ENCODE measurements around the gene NISCH.

The NISCH gene

DNA sequence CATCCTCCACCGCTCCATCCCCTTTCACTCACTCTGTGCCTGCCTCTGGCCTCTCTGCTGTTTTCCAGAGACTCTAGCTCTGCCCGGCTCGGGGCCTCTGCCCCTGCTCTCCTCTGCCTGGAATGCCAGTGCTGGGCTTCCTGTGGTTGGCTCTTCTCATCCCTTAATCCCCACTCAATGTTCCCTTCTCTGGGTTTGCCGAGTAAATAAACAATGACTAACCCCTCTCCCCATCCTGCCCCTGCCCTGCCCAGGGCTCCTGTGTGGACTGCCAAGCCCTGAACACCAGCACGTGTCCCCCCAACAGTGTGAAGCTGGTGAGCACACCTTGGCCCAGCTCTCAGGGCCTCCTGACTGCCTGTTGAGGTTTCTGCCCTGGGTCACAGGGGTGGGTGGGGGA is 52.0 kb downstream of the NISCH start:
- TF ChIP-seq, protein P1, sequence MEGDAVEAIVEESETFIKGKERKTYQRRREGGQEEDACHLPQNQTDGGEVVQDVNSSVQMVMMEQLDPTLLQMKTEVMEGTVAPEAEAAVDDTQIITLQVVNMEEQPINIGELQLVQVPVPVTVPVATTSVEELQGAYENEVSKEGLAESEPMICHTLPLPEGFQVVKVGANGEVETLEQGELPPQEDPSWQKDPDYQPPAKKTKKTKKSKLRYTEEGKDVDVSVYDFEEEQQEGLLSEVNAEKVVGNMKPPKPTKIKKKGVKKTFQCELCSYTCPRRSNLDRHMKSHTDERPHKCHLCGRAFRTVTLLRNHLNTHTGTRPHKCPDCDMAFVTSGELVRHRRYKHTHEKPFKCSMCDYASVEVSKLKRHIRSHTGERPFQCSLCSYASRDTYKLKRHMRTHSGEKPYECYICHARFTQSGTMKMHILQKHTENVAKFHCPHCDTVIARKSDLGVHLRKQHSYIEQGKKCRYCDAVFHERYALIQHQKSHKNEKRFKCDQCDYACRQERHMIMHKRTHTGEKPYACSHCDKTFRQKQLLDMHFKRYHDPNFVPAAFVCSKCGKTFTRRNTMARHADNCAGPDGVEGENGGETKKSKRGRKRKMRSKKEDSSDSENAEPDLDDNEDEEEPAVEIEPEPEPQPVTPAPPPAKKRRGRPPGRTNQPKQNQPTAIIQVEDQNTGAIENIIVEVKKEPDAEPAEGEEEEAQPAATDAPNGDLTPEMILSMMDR (IDR thresholded peaks at IDR 0.05; ENCODE audit: poor library complexity, severe bottlenecking), result no peak
- ATAC-seq (ENCODE audit: low read depth), result peak; percentile 94
- Histone ChIP-seq H3K4me3 (ENCODE audit: severe bottlenecking) (no peak overlapping the region), H3K4me1 (ENCODE audit: insufficient read depth, poor library complexity, severe bottlenecking) (peaks cover 9% of the 10 kb centered on the region), H3K27me3 (ENCODE audit: insufficient read depth, poor library complexity, severe bottlenecking) (no peaks in the 10 kb centered on the region), H3K27ac (ENCODE audit: poor library complexity, severe bottlenecking) (peak overlapping the region; percentile 19), H3K36me3 (ENCODE audit: low read depth) (no peaks in the 10 kb centered on the region), H3K9me3 (ENCODE audit: severe bottlenecking) (no peaks in the 10 kb centered on the region)
- DNase-seq (ENCODE audit: low spot score), result no peak

DNA sequence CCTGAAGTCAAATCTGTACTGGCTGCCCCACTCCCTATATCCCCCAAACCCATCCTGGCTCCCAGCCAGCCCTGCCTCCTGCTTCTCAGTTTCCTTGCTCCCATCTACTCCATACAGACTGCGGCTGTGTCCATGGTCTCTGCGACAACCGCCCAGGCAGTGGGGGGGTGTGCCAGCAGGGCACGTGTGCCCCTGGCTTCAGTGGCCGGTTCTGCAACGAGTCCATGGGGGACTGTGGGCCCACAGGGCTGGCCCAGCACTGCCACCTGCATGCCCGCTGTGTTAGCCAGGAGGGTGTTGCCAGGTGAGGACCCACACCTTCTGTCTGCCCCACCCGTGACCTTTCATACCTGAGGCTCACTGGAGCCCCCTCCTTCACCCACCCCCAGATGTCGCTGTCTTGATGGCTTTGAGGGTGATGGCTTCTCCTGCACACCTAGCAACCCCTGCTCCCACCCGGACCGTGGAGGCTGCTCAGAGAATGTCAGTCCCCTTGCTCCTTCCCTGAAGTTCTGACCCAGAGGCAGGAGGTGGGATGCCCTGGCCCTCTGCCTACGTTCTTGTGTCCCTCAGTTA is 54.4 kb downstream of the NISCH start:
- ATAC-seq (ENCODE audit: low read depth), result no peak
- H3K9me3 ChIP-seq (ENCODE audit: severe bottlenecking), result no peaks in the 10 kb centered on the region
- TF ChIP-seq, protein P1 (IDR thresholded peaks at IDR 0.05; ENCODE audit: poor library complexity, severe bottlenecking), result no peak
- no peak for DNase-seq (ENCODE audit: low spot score)
- no peaks in the 10 kb centered on the region for H3K36me3 ChIP-seq (ENCODE audit: low read depth)
- H3K27me3 ChIP-seq (ENCODE audit: insufficient read depth, poor library complexity, severe bottlenecking), result no peaks in the 10 kb centered on the region
- H3K4me3 ChIP-seq (ENCODE audit: severe bottlenecking), result no peak overlapping the region
- H3K27ac ChIP-seq (ENCODE audit: poor library complexity, severe bottlenecking), result no peak overlapping the region
- peaks cover 9% of the 10 kb centered on the region for H3K4me1 ChIP-seq (ENCODE audit: insufficient read depth, poor library complexity, severe bottlenecking)

DNA sequence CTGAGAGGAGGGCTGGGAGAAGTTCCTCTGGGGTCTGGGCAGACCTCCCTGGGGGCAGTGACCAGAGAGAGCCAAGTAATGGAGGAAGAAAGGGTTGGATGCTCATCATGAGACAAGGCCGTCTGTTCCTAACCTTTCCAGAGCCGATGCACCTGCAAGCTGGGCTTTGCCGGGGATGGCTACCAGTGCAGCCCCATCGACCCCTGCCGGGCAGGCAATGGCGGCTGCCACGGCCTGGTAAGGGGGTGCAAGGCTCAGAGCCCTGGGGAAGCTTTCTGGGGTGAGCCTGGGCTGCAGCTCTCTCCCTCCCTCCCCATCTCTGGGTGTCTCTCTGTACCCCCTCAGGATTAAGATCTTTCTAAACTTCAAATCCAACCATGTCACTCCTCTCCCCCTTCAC is 56.1 kb downstream of the NISCH start:
- Histone ChIP-seq H3K27ac (ENCODE audit: poor library complexity, severe bottlenecking) (no peak overlapping the region), H3K9me3 (ENCODE audit: severe bottlenecking) (no peaks in the 10 kb centered on the region), H3K4me1 (ENCODE audit: insufficient read depth, poor library complexity, severe bottlenecking) (peaks cover 9% of the 10 kb centered on the region), H3K27me3 (ENCODE audit: insufficient read depth, poor library complexity, severe bottlenecking) (no peaks in the 10 kb centered on the region), H3K4me3 (ENCODE audit: severe bottlenecking) (no peak overlapping the region), H3K36me3 (ENCODE audit: low read depth) (no peaks in the 10 kb centered on the region)
- ATAC-seq (ENCODE audit: low read depth), result no peak
- TF ChIP-seq, protein P1 (IDR thresholded peaks at IDR 0.05; ENCODE audit: poor library complexity, severe bottlenecking), result no peak
- DNase-seq (ENCODE audit: low spot score), result no peak

DNA sequence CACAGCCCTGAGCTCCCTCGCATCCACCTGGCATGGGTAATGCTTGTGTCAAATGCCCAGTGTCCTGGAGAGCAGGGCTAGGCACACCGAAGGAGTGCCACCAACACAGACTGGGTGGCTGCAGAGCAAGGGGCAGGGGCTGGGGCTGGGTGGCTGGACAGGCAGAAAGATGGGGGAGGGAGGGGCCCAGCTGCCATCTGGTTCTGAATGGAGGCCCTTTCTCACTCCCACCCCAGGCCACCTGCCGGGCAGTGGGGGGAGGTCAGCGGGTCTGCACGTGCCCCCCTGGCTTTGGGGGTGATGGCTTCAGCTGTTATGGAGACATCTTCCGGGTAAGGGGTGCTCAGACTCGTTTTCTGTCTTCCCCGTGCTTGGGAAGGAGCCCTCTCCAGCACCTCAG is 56.7 kb downstream of the NISCH start:
- Histone ChIP-seq H3K27me3 (ENCODE audit: insufficient read depth, poor library complexity, severe bottlenecking) (no peaks in the 10 kb centered on the region), H3K4me1 (ENCODE audit: insufficient read depth, poor library complexity, severe bottlenecking) (peaks cover 6% of the 10 kb centered on the region), H3K27ac (ENCODE audit: poor library complexity, severe bottlenecking) (no peak overlapping the region), H3K4me3 (ENCODE audit: severe bottlenecking) (no peak overlapping the region), H3K36me3 (ENCODE audit: low read depth) (no peaks in the 10 kb centered on the region), H3K9me3 (ENCODE audit: severe bottlenecking) (no peaks in the 10 kb centered on the region)
- ATAC-seq (ENCODE audit: low read depth) (no peak), DNase-seq (ENCODE audit: low spot score) (no peak)
- TF ChIP-seq, protein P1 (IDR thresholded peaks at IDR 0.05; ENCODE audit: poor library complexity, severe bottlenecking), result no peak

DNA sequence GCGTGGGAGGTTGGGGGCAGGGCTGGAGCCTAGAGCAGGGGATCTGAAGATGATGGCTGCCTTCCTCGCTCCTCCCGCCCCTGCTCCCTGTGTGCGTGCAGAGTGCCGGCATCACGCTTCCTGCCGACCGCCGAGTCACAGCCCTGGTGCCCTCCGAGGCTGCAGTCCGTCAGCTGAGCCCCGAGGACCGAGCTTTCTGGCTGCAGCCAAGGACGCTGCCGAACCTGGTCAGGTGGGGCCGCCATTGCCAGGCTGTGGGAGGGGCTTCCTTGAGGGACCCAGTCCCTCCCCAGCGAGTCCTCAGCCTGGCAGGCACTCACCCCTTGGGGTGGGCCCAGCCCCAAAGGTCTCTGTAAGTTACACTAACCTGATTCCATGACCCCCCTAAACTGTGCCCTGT is 57.3 kb downstream of the NISCH start:
- no peaks in the 10 kb centered on the region for H3K9me3 ChIP-seq (ENCODE audit: severe bottlenecking)
- DNase-seq (ENCODE audit: low spot score) (no peak), ATAC-seq (ENCODE audit: low read depth) (no peak)
- no peak overlapping the region for H3K4me3 ChIP-seq (ENCODE audit: severe bottlenecking)
- H3K4me1 ChIP-seq (ENCODE audit: insufficient read depth, poor library complexity, severe bottlenecking), result no peaks in the 10 kb centered on the region
- no peaks in the 10 kb centered on the region for H3K27me3 ChIP-seq (ENCODE audit: insufficient read depth, poor library complexity, severe bottlenecking)
- no peaks in the 10 kb centered on the region for H3K36me3 ChIP-seq (ENCODE audit: low read depth)
- TF ChIP-seq, protein P1 (IDR thresholded peaks at IDR 0.05; ENCODE audit: poor library complexity, severe bottlenecking), result no peak
- H3K27ac ChIP-seq (ENCODE audit: poor library complexity, severe bottlenecking), result no peak overlapping the region

All from RWPE2 (cell line).